HepG2 (cell line): ENCODE measurements around the gene SRRM3. TPM values are rescaled to one million over a fixed set of nuclear protein-coding genes. Genes with fewer than 3 reads are reported as not detected.

Experiments
- ETV5 ChIP-seq: IDR thresholded peaks from 2 replicates; pipeline ENCODE4 v1.6.1; 2018; ENCODE audit warnings: missing biosample characterization, missing genetic modification reagents, inconsistent platforms, borderline replicate concordance
- HMG20B ChIP-seq: conservative IDR thresholded peaks from 2 replicates; pipeline ENCODE4 v1.6.1; 2016; ENCODE audit warnings: missing genetic modification reagents, missing compliant biosample characterization
- KDM2A ChIP-seq: sonication (generic); formaldehyde crosslinking; IDR thresholded peaks from 2 replicates; pipeline ENCODE4 v1.4.0; 2020; ENCODE audit warnings: low read depth, missing genetic modification reagents, borderline replicate concordance
- MED1 ChIP-seq: sonication (generic); formaldehyde crosslinking; IDR thresholded peaks from 2 replicates; pipeline ENCODE4 v1.4.0; 2020; ENCODE audit warnings: missing genetic modification reagents
- POLR2AphosphoS5 ChIP-seq: IDR thresholded peaks from 2 replicates; pipeline ENCODE4 v1.6.1; 2012; ENCODE audit warnings: low read depth, low read length
- TGIF2 ChIP-seq: IDR thresholded peaks from 2 replicates; pipeline ENCODE4 v1.6.1; 2016; ENCODE audit warnings: control low read depth, missing compliant biosample characterization
- THYN1 ChIP-seq: sonication (generic); formaldehyde crosslinking; IDR thresholded peaks from 2 replicates; pipeline ENCODE4 v1.8.1; 2023; ENCODE audit warnings: low read depth, mild to moderate bottlenecking, moderate library complexity, missing genetic modification reagents, borderline replicate concordance
- ZNF550 ChIP-seq: sonication (generic); formaldehyde crosslinking; IDR thresholded peaks from 2 replicates; pipeline ENCODE4 v1.4.0; 2020; ENCODE audit warnings: mild to moderate bottlenecking, missing genetic modification reagents, borderline replicate concordance
- ZNF556 ChIP-seq: sonication (generic); formaldehyde crosslinking; IDR thresholded peaks from 2 replicates; pipeline ENCODE4 v1.4.0; 2020; ENCODE audit warnings: mild to moderate bottlenecking, missing genetic modification reagents, borderline replicate concordance
- ZNF672 ChIP-seq: sonication (generic); formaldehyde crosslinking; IDR thresholded peaks from 2 replicates; pipeline ENCODE4 v1.8.1; 2022; ENCODE audit warnings: missing genetic modification reagents
- ZNF83 ChIP-seq: sonication (generic); formaldehyde crosslinking; IDR thresholded peaks from 2 replicates; pipeline ENCODE4 v1.4.0; 2020; ENCODE audit warnings: missing genetic modification reagents, mild to moderate bottlenecking, borderline replicate concordance
- polyA plus RNA-seq, 8 experiments: library from polyadenylated mRNA; depleted of rRNA in 3 of 8; stranded (reverse) in 7 of 8; unstranded in 1 of 8; fragments of >200 nt; fragmentation: Illumina TruSeq in 4 of 8; extraction: Trizol in 4 of 8; gene quantifications; 2 replicates each; pipeline versions ENCODE4 v1.2.1 to v1.2.3, GENCODE V29; 2011 to 2016; ENCODE audit warnings: low read depth in 4 of 8, missing spikeins in 1 of 8, mixed read lengths in 1 of 8; ENCODE audit not compliant: insufficient read depth in 1 of 8
- total RNA-seq, 5 experiments: library from RNA; depleted of rRNA; stranded (reverse); fragments of >200 nt; fragmentation: Illumina TruSeq; extraction: Trizol; gene quantifications; 2 replicates each; pipeline ENCODE4 v1.2.3, GENCODE V29; 2016; ENCODE audit warnings: low read depth in 1 of 5
- TF ChIP-seq, protein P1 (sequence below), 2 experiments: IDR thresholded peaks; 2 replicates each; pipeline ENCODE4 v1.6.1; 2011 to 2012; ENCODE audit warnings: low read length in 2 of 2, borderline replicate concordance in 1 of 2, low read depth in 1 of 2, mild to moderate bottlenecking in 1 of 2, moderate library complexity in 1 of 2
- TF ChIP-seq, protein P2 (sequence below): IDR thresholded peaks from 2 replicates; pipeline ENCODE4 v1.6.1; 2016
- TF ChIP-seq, protein P3 (sequence below): sonication (generic); formaldehyde crosslinking; IDR thresholded peaks from 2 replicates; pipeline ENCODE4 v1.4.0; 2020; ENCODE audit warnings: mild to moderate bottlenecking, missing genetic modification reagents
- TF ChIP-seq, protein P4 (sequence below): sonication (generic); formaldehyde crosslinking; IDR thresholded peaks from 2 replicates; pipeline ENCODE4 v1.8.1; 2023; ENCODE audit warnings: mild to moderate bottlenecking, inconsistent platforms, moderate library complexity, missing genetic modification reagents, borderline replicate concordance

SRRM3 gene
- total and polyA plus RNA-seq, 2 of the 13 experiments (the other 11 are each of a cell fraction or from before 2014, with no cell fraction given), result 0.13 to 0.54 TPM

DNA sequence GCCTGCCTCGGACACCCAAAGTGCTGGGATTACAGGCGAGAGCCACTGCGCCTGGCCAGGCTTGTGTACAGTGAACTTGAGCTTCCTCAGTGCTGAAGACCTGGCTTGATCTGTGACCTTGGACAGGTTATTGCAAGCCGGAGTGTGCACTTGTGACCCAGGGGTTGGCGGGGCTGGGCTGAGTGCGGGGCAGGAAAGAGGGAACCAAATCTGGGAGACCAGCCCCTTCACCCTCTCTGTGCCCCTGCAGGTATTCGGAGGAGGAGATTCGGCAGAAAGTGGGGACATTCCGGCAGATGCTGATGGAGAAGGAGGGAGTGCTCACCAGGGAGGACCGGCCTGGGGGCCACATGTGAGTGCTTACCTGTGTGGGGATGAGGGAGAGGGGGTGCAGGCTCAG lies 46.2 kb downstream of the SRRM3 start (continued):
- TF ChIP-seq, protein P1, sequence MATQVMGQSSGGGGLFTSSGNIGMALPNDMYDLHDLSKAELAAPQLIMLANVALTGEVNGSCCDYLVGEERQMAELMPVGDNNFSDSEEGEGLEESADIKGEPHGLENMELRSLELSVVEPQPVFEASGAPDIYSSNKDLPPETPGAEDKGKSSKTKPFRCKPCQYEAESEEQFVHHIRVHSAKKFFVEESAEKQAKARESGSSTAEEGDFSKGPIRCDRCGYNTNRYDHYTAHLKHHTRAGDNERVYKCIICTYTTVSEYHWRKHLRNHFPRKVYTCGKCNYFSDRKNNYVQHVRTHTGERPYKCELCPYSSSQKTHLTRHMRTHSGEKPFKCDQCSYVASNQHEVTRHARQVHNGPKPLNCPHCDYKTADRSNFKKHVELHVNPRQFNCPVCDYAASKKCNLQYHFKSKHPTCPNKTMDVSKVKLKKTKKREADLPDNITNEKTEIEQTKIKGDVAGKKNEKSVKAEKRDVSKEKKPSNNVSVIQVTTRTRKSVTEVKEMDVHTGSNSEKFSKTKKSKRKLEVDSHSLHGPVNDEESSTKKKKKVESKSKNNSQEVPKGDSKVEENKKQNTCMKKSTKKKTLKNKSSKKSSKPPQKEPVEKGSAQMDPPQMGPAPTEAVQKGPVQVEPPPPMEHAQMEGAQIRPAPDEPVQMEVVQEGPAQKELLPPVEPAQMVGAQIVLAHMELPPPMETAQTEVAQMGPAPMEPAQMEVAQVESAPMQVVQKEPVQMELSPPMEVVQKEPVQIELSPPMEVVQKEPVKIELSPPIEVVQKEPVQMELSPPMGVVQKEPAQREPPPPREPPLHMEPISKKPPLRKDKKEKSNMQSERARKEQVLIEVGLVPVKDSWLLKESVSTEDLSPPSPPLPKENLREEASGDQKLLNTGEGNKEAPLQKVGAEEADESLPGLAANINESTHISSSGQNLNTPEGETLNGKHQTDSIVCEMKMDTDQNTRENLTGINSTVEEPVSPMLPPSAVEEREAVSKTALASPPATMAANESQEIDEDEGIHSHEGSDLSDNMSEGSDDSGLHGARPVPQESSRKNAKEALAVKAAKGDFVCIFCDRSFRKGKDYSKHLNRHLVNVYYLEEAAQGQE (IDR thresholded peaks at IDR 0.05; ENCODE audit: borderline replicate concordance in 1 of 2, low read depth in 1 of 2, low read length in 2 of 2), result peak in 1 of 2 experiments; percentile 50; a peak in 1 of 4 replicates
- no peak for TF ChIP-seq HMG20B
- TF ChIP-seq ZNF550 (CRISPR knock-in tag), result no peak
- TF ChIP-seq, protein P2, sequence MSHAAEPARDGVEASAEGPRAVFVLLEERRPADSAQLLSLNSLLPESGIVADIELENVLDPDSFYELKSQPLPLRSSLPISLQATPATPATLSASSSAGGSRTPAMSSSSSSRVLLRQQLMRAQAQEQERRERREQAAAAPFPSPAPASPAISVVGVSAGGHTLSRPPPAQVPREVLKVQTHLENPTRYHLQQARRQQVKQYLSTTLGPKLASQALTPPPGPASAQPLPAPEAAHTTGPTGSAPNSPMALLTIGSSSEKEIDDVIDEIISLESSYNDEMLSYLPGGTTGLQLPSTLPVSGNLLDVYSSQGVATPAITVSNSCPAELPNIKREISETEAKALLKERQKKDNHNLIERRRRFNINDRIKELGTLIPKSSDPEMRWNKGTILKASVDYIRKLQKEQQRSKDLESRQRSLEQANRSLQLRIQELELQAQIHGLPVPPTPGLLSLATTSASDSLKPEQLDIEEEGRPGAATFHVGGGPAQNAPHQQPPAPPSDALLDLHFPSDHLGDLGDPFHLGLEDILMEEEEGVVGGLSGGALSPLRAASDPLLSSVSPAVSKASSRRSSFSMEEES (CRISPR knock-in tag), result peak; percentile 28; the same call in 1 of the 2 replicates
- TF ChIP-seq, protein P3, sequence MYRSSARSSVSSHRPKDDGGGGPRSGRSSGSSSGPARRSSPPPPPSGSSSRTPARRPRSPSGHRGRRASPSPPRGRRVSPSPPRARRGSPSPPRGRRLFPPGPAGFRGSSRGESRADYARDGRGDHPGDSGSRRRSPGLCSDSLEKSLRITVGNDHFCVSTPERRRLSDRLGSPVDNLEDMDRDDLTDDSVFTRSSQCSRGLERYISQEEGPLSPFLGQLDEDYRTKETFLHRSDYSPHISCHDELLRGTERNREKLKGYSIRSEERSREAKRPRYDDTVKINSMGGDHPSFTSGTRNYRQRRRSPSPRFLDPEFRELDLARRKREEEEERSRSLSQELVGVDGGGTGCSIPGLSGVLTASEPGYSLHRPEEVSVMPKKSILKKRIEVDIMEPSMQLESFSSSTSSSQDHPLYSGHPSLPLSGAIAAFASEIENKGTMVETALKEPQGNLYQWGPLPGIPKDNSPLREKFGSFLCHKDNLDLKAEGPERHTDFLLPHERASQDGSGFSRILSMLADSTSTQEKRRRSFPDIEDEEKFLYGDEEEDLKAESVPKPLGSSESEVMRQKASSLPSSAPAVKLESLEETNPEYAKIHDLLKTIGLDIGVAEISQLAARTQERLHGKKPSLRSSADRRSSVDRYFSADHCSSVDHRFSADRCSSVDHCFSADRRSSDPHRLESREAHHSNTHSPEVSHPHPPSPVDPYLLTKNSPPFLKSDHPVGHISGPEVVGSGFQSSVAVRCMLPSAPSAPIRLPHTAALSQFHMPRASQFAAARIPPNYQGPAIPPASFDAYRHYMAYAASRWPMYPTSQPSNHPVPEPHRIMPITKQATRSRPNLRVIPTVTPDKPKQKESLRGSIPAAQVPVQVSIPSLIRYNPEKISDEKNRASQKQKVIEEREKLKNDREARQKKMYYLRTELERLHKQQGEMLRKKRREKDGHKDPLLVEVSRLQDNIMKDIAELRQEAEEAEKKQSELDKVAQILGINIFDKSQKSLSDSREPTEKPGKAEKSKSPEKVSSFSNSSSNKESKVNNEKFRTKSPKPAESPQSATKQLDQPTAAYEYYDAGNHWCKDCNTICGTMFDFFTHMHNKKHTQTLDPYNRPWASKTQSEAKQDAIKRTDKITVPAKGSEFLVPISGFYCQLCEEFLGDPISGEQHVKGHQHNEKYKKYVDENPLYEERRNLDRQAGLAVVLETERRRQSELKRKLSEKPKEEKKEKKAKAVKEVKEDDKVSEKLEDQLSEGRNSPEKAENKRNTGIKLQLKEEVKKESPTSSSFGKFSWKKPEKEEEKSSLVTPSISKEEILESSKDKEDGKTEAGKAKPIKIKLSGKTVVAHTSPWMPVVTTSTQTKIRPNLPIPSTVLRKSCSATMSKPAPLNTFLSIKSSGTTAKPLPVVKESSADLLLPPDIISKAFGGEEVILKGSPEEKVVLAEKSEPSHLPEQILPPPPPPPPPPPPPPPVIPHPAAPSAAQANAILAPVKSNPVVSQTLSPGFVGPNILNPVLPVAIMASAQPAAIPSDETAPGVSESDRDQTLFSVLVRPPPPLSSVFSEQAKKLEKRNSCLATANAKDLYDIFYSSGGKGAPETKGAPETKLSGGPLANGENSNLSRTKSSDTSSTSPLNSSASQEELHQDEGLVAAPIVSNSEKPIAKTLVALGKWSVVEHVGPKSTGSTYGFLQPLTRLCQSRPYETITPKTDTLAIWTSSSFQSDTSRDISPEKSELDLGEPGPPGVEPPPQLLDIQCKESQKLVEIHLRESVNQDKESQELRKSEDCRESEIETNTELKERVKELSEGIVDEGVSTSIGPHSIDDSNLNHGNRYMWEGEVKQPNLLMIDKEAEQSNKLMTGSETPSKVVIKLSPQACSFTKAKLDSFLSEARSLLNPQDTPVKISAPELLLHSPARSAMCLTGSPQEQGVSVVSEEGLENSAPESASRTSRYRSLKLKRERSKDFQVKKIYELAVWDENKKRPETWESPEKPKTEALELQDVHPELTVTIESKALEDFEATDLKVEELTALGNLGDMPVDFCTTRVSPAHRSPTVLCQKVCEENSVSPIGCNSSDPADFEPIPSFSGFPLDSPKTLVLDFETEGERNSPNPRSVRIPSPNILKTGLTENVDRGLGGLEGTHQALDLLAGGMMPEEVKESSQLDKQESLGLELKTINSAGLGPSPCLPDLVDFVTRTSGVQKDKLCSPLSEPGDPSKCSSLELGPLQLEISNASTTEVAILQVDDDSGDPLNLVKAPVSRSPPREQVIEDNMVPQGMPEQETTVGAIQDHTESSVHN (CRISPR knock-in tag), result 0 out of 2 replicates have a peak, but pooled peaks have one; percentile 24
- peak; percentile 34; the same call in 1 of the 2 replicates for TF ChIP-seq ETV5 (CRISPR knock-in tag)
- peak; percentile 70; the same call in 1 of the 2 replicates for TF ChIP-seq MED1 (CRISPR knock-in tag)
- TF ChIP-seq, protein P4, sequence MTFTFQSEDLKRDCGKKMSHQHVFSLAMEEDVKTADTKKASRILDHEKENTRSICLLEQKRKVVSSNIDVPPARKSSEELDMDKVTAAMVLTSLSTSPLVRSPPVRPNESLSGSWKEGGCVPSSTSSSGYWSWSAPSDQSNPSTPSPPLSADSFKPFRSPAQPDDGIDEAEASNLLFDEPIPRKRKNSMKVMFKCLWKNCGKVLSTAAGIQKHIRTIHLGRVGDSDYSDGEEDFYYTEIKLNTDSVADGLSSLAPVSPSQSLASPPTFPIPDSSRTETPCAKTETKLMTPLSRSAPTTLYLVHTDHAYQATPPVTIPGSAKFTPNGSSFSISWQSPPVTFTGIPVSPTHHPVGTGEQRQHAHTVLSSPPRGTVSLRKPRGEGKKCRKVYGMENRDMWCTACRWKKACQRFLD (CRISPR knock-in tag), result no peak
- peak; percentile 58; the same call in 1 of the 2 replicates for TF ChIP-seq TGIF2
- no peak for TF ChIP-seq ZNF672 (CRISPR knock-in tag)
- no peak for TF ChIP-seq ZNF83 (CRISPR knock-in tag)
- TF ChIP-seq THYN1 (CRISPR knock-in tag), result no peak
- no peak for TF ChIP-seq POLR2AphosphoS5
- peak; percentile 44; the same call in 1 of the 2 replicates for TF ChIP-seq KDM2A (CRISPR knock-in tag)
- 0 out of 2 replicates have a peak, but pooled peaks have one; percentile 47 for TF ChIP-seq ZNF556 (CRISPR knock-in tag)
